ENCODE data around the gene INPP4B.

The INPP4B gene

GRCh38 chr4:142713282-142714030 lies 132.6 kb downstream of the INPP4B start:
- no peaks in the 10 kb centered on the region for H3K27me3 ChIP-seq (ENCODE audit: insufficient read depth, low read length)
- no peaks in the 10 kb centered on the region for H3K9me3 ChIP-seq (ENCODE audit: low read length)
- no peak overlapping the region for H3K4me3 ChIP-seq (ENCODE audit: low read depth, low read length, poor library complexity, severe bottlenecking)
- no peaks in the 10 kb centered on the region for H3K79me2 ChIP-seq (ENCODE audit: insufficient read depth, low read length)
- H3K27ac ChIP-seq (ENCODE audit: low read depth, low read length, poor library complexity, severe bottlenecking) = no peak overlapping the region
- H3K4me2 ChIP-seq (ENCODE audit: low read length) = no peak overlapping the region
- TF ChIP-seq CTCF (IDR thresholded peaks at IDR 0.05; ENCODE audit: low read length) (no peak), EZH2 (IDR thresholded peaks at IDR 0.05; ENCODE audit: borderline replicate concordance, low read length) (no peak)
- no peak overlapping the region for H3K9ac ChIP-seq (ENCODE audit: low read length)
- no peaks in the 10 kb centered on the region for H3K4me1 ChIP-seq (ENCODE audit: insufficient read depth, low read length, severe bottlenecking)
- H2AFZ ChIP-seq (ENCODE audit: low read length) = no peak overlapping the region
- no peaks in the 10 kb centered on the region for H3K9me2 ChIP-seq (ENCODE audit: low read depth, low read length)
- H3K36me3 ChIP-seq (ENCODE audit: insufficient read depth, low read length) = no peaks in the 10 kb centered on the region
- H4K20me1 ChIP-seq (ENCODE audit: insufficient read depth, low read length) = no peaks in the 10 kb centered on the region
- no peaks in the 10 kb centered on the region for H3F3A ChIP-seq (ENCODE audit: insufficient read depth, low read length)

GRCh38 chr4:142708231-142708630 lies 137.9 kb downstream of the INPP4B start:
- Histone ChIP-seq H2AFZ (ENCODE audit: low read length) (no peak overlapping the region), H3K4me3 (ENCODE audit: low read depth, low read length, poor library complexity, severe bottlenecking) (no peak overlapping the region), H3K27ac (ENCODE audit: low read depth, low read length, poor library complexity, severe bottlenecking) (no peak overlapping the region)

GRCh38 chr4:142707401-142707800 lies 138.7 kb downstream of the INPP4B start:
- no peak overlapping the region for H3K9ac ChIP-seq (ENCODE audit: low read length)
- H4K20me1 ChIP-seq (ENCODE audit: insufficient read depth, low read length) = no peaks in the 10 kb centered on the region
- H3K4me3 ChIP-seq (ENCODE audit: low read depth, low read length, poor library complexity, severe bottlenecking) = no peak overlapping the region
- no peaks in the 10 kb centered on the region for H3F3A ChIP-seq (ENCODE audit: insufficient read depth, low read length)
- no peaks in the 10 kb centered on the region for H3K9me2 ChIP-seq (ENCODE audit: low read depth, low read length)
- no peak for TF ChIP-seq EZH2 (IDR thresholded peaks at IDR 0.05; ENCODE audit: borderline replicate concordance, low read length)
- TF ChIP-seq CTCF (IDR thresholded peaks at IDR 0.05; ENCODE audit: low read length) = no peak
- H3K36me3 ChIP-seq (ENCODE audit: insufficient read depth, low read length) = no peaks in the 10 kb centered on the region
- H3K4me1 ChIP-seq (ENCODE audit: insufficient read depth, low read length, severe bottlenecking) = no peaks in the 10 kb centered on the region
- no peaks in the 10 kb centered on the region for H3K79me2 ChIP-seq (ENCODE audit: insufficient read depth, low read length)
- no peak overlapping the region for H3K4me2 ChIP-seq (ENCODE audit: low read length)
- H3K27me3 ChIP-seq (ENCODE audit: insufficient read depth, low read length) = no peaks in the 10 kb centered on the region
- H2AFZ ChIP-seq (ENCODE audit: low read length) = no peak overlapping the region
- H3K27ac ChIP-seq (ENCODE audit: low read depth, low read length, poor library complexity, severe bottlenecking) = no peak overlapping the region
- no peaks in the 10 kb centered on the region for H3K9me3 ChIP-seq (ENCODE audit: low read length)

More at GRCh38 chr4:142708231-142708630, 137.9 kb downstream of the INPP4B start:
- H3K9me3 ChIP-seq (ENCODE audit: low read length) = no peaks in the 10 kb centered on the region
- no peaks in the 10 kb centered on the region for H3F3A ChIP-seq (ENCODE audit: insufficient read depth, low read length)
- TF ChIP-seq CTCF (IDR thresholded peaks at IDR 0.05; ENCODE audit: low read length) (no peak), EZH2 (IDR thresholded peaks at IDR 0.05; ENCODE audit: borderline replicate concordance, low read length) (no peak)
- H3K4me2 ChIP-seq (ENCODE audit: low read length) = no peak overlapping the region
- no peaks in the 10 kb centered on the region for H3K27me3 ChIP-seq (ENCODE audit: insufficient read depth, low read length)
- H3K79me2 ChIP-seq (ENCODE audit: insufficient read depth, low read length) = no peaks in the 10 kb centered on the region
- H4K20me1 ChIP-seq (ENCODE audit: insufficient read depth, low read length) = no peaks in the 10 kb centered on the region
- no peak overlapping the region for H3K9ac ChIP-seq (ENCODE audit: low read length)
- no peaks in the 10 kb centered on the region for H3K4me1 ChIP-seq (ENCODE audit: insufficient read depth, low read length, severe bottlenecking)
- no peaks in the 10 kb centered on the region for H3K36me3 ChIP-seq (ENCODE audit: insufficient read depth, low read length)
- H3K9me2 ChIP-seq (ENCODE audit: low read depth, low read length) = no peaks in the 10 kb centered on the region
